MCF 10A (cell line): ENCODE measurements around the gene SURF6. TPM values are rescaled to one million over a fixed set of nuclear protein-coding genes. Genes with fewer than 3 reads are reported as not detected.
"Not testable (repeated sequence)": the region's sequence is repeated elsewhere in the genome, so short reads cannot be mapped to it uniquely, and the experiment has no call there.

Experiments
- BruUV-seq: library from RNA; stranded (reverse); fragments of 400-500 nt; replicated peaks from 2 replicates; lab custom pipeline; 2021; lab: Mats Ljungman, UMichigan
- CTCF ChIA-PET: fragments of 300-600 bp; sonication (Branson Sonifier 250); formaldehyde crosslinking; extraction: SDS; loops from one replicate; lab custom pipeline; 2021; ENCODE audit warnings: antibody characterized with exemption, inconsistent platforms; lab: Yijun Ruan, JAX
- POLR2A ChIA-PET: fragments of 300-600, 350-650 bp; sonication (Branson Sonifier 250); formaldehyde crosslinking; extraction: SDS; loops from one replicate; lab custom pipeline; 2020; ENCODE audit warnings: antibody characterized with exemption, inconsistent platforms; lab: Yijun Ruan, JAX
- DNase-seq: peaks from one replicate; pipeline ENCODE4 v3.0.0-alpha.2; 2018; ENCODE audit not compliant: unreplicated experiment
- H3K27ac Mint-ChIP-seq: one replicate; pipeline ENCODE4 v1.8.0; 2022; ENCODE audit warnings: mild to moderate bottlenecking, low read depth, mixed read lengths; ENCODE audit not compliant: unreplicated experiment
- H3K27me3 Mint-ChIP-seq: one replicate; pipeline ENCODE4 v1.8.0; 2022; ENCODE audit warnings: mixed read lengths; ENCODE audit not compliant: insufficient read depth, unreplicated experiment
- H3K36me3 Mint-ChIP-seq: one replicate; pipeline ENCODE4 v1.8.0; 2022; ENCODE audit warnings: mild to moderate bottlenecking, moderate library complexity, mixed read lengths; ENCODE audit not compliant: insufficient read depth, unreplicated experiment
- H3K4me1 Mint-ChIP-seq: one replicate; pipeline ENCODE4 v1.8.0; 2022; ENCODE audit warnings: mixed read lengths; ENCODE audit not compliant: insufficient read depth, unreplicated experiment
- H3K4me3 Mint-ChIP-seq: one replicate; pipeline ENCODE4 v1.8.0; 2022; ENCODE audit warnings: mild to moderate bottlenecking, moderate library complexity, mixed read lengths; ENCODE audit not compliant: unreplicated experiment
- H3K9me3 Mint-ChIP-seq: one replicate; pipeline ENCODE4 v1.8.0; 2022; ENCODE audit warnings: mixed read lengths; ENCODE audit not compliant: unreplicated experiment
- intact Hi-C: fragments of 100-400 bp; cut with micrococcal nuclease; formaldehyde crosslinking; loops from 2 replicates; pipeline ENCODE4 v1.14.1; 2022
- total RNA-seq: library from RNA; stranded (reverse); gene quantifications from 2 replicates; pipeline ENCODE4 v1.2.3, GENCODE V29; 2022
- TF ChIP-seq, protein P1 (sequence below): fragments of 200-600 bp; IDR thresholded peaks from one replicate; pipeline ENCODE4 v1.8.0; 2022; ENCODE audit warnings: antibody characterized with exemption, mild to moderate bottlenecking; ENCODE audit not compliant: unreplicated experiment

The SURF6 gene
- total RNA-seq, 1 experiment from 2014 or later: 40.5 TPM

DNA sequence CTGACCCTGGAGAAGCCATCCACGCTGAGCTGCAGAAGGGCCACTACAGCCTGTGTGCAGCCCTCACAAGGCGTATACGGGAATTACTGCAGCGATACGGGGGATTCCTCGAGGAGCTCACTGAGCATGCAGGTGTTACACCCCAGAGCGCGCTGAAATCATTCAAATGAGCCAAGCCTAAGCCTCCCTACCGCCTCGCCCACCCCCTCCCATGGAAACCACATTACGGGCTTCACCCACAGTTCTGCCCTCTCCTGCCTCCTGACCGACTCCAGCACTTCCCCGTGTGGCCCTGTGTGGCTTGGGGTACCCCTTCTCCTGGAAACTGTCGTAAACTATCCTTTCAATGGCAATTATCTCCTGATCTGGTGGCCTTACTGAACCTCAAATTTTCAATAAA lies 13.3 kb downstream of the SURF6 start:
- ChIA-PET CTCF (no interaction called here), POLR2A (no interaction called here)
- Mint-ChIP-seq H3K4me1 (no peaks in the 10 kb centered on the region), H3K36me3 (no peaks in the 10 kb centered on the region), H3K27ac (no peak overlapping the region), H3K9me3 (no peaks in the 10 kb centered on the region), H3K27me3 (peaks cover 41% of the 10 kb centered on the region), H3K4me3 (no peak overlapping the region)
- no TSS peak for BruUV-seq
- no peak for DNase-seq
- TF ChIP-seq, protein P1, sequence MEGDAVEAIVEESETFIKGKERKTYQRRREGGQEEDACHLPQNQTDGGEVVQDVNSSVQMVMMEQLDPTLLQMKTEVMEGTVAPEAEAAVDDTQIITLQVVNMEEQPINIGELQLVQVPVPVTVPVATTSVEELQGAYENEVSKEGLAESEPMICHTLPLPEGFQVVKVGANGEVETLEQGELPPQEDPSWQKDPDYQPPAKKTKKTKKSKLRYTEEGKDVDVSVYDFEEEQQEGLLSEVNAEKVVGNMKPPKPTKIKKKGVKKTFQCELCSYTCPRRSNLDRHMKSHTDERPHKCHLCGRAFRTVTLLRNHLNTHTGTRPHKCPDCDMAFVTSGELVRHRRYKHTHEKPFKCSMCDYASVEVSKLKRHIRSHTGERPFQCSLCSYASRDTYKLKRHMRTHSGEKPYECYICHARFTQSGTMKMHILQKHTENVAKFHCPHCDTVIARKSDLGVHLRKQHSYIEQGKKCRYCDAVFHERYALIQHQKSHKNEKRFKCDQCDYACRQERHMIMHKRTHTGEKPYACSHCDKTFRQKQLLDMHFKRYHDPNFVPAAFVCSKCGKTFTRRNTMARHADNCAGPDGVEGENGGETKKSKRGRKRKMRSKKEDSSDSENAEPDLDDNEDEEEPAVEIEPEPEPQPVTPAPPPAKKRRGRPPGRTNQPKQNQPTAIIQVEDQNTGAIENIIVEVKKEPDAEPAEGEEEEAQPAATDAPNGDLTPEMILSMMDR: no peak
- intact Hi-C loops: no loop called here

DNA sequence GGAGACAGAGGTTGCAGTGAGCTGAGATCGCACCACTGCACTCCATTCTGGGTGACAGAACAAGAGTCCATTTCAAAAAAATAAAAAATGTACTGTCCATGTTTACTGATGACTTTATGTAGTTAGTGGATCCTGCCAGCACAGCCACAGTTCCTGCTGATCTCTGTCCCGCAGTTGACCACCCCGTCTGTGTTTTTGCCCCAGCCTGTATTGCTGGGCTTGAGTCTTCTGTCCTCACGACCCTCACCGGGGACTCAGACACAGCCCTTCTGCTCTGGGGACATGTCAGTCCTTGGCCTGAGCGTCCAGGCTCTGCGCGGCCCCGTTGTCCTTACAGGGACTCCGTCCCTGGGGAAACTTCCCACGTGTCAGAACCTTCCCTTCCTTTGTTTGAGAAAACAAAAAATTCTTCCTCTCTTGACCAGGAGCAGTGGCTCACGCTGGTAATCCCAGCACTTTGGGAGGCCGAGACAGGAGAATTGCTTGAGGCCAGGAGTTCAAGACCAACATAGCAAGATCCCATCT lies 14.5 kb downstream of the SURF6 start:
- POLR2A ChIA-PET: no interaction called here
- TF ChIP-seq, protein P1: no peak
- CTCF ChIA-PET: no interaction called here
- Mint-ChIP-seq H3K36me3 (no peaks in the 10 kb centered on the region), H3K27me3 (peaks cover 51% of the 10 kb centered on the region), H3K9me3 (no peaks in the 10 kb centered on the region), H3K4me1 (no peaks in the 10 kb centered on the region), H3K4me3 (no peak overlapping the region), H3K27ac (no peak overlapping the region)
- intact Hi-C loops: no loop called here
- DNase-seq: no peak
- no TSS peak for BruUV-seq

DNA sequence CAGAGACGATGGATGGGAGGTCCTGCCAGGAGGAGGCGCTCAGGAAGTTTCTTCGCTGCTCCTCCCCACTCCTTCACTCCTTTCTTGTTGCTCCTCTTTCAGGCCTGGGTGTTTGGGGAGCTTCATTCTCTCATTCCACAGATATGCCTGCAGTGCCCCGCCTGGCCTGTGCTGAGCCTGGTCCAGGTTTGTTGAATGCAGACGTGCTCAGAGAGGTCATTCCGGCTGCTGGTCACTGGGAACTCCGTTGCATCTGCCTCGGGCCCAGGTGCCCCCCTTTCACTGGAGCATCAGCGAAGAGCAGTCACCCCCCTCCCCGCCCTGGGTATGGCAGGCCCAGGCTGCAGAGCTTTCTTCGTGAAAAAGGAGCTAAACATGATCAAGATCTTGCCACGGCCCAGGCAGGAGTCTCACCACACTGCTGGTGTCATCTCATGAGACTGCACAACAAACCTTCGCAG lies 15.5 kb downstream of the SURF6 start:
- POLR2A ChIA-PET: no interaction called here
- no TSS peak for BruUV-seq

DNA sequence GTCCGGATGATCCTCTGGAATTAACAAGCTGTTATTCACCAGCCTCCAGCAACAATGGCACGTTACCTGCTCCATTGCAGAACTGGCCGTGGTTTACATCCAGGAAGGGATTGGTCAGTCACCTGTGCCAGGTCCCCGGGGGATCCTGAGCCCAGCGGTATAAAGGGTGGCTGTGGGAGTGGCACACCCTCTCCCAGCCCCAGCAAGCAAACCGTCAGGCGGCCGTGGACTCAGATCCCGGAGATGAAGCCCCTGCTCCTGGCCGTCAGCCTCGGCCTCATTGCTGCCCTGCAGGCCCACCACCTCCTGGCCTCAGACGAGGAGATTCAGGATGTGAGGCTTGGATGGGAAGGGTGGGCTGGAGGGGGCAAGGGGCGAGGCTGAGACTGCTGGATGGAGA lies 18.4 kb downstream of the SURF6 start:
- H3K9me3 Mint-ChIP-seq, BruUV-seq, DNase-seq, H3K4me1 Mint-ChIP-seq, H3K27ac Mint-ChIP-seq, CTCF ChIA-PET, H3K36me3 Mint-ChIP-seq, H3K4me3 Mint-ChIP-seq, intact Hi-C loops, POLR2A ChIA-PET: not testable (repeated sequence)
- peaks cover 41% of the 10 kb centered on the region for H3K27me3 Mint-ChIP-seq

More for the DNA sequence above, 15.5 kb downstream of the SURF6 start:
- Mint-ChIP-seq H3K36me3 (no peaks in the 10 kb centered on the region), H3K27ac (no peak overlapping the region), H3K4me3 (no peak overlapping the region), H3K9me3 (no peaks in the 10 kb centered on the region), H3K27me3 (peaks cover 61% of the 10 kb centered on the region), H3K4me1 (no peaks in the 10 kb centered on the region)
- TF ChIP-seq, protein P1: no peak
- intact Hi-C loops: no loop called here
- DNase-seq: no peak
- CTCF ChIA-PET: interaction anchor here (1.1 kb wide), 1 partner anchor 9 kb away, joined by 3 read pairs; no protein-coding TSS in a partner anchor
